Activated naive CD4-positive, alpha-beta T cell treated with anti-CD3 and anti-CD28 coated beads for 36 hours (primary cell): ENCODE results near the gene IL12RB2. TPM values are rescaled to one million over a fixed set of nuclear protein-coding genes. Genes with fewer than 3 reads are reported as not detected.
"Not testable (repeated sequence)": the region's sequence is repeated elsewhere in the genome, so short reads cannot be mapped to it uniquely, and the experiment has no call there.

Experiments used
- CTCF ChIA-PET: fragments of 350-600 bp; sonication (Branson Sonifier 250); formaldehyde crosslinking; loops from one replicate; lab custom pipeline; 2021; ENCODE audit warnings: antibody characterized with exemption; lab: Charles Lee
- DNase-seq: peaks from one replicate; pipeline ENCODE4 v3.0.0-alpha.2; 2020
- H3K27ac Mint-ChIP-seq: one replicate; pipeline ENCODE4 v1.8.0; 2021; ENCODE audit warnings: mild to moderate bottlenecking, mixed read lengths
- H3K27me3 Mint-ChIP-seq: one replicate; pipeline ENCODE4 v1.8.0; 2021; ENCODE audit warnings: low read depth, mixed read lengths
- H3K36me3 Mint-ChIP-seq: one replicate; pipeline ENCODE4 v1.8.0; 2021; ENCODE audit warnings: low read depth, mixed read lengths
- H3K4me1 Mint-ChIP-seq: one replicate; pipeline ENCODE4 v1.8.0; 2021; ENCODE audit warnings: low read depth, mixed read lengths
- H3K4me3 Mint-ChIP-seq: one replicate; pipeline ENCODE4 v1.8.0; 2021; ENCODE audit warnings: mild to moderate bottlenecking, moderate library complexity, mixed read lengths
- H3K9me3 Mint-ChIP-seq: one replicate; pipeline ENCODE4 v1.8.0; 2021; ENCODE audit warnings: mixed read lengths
- intact Hi-C: fragments of 100-400 bp; cut with micrococcal nuclease; formaldehyde crosslinking; loops from one replicate; pipeline ENCODE4 v1.15.1; 2023
- total RNA-seq, 2 experiments: library from RNA; stranded (reverse); gene quantifications; one replicate each; pipeline ENCODE4 v1.2.3, GENCODE V29; 2021

The IL12RB2 gene
- total RNA-seq, 2 experiments from 2014 or later = 76.5 to 82.9 TPM

DNA sequence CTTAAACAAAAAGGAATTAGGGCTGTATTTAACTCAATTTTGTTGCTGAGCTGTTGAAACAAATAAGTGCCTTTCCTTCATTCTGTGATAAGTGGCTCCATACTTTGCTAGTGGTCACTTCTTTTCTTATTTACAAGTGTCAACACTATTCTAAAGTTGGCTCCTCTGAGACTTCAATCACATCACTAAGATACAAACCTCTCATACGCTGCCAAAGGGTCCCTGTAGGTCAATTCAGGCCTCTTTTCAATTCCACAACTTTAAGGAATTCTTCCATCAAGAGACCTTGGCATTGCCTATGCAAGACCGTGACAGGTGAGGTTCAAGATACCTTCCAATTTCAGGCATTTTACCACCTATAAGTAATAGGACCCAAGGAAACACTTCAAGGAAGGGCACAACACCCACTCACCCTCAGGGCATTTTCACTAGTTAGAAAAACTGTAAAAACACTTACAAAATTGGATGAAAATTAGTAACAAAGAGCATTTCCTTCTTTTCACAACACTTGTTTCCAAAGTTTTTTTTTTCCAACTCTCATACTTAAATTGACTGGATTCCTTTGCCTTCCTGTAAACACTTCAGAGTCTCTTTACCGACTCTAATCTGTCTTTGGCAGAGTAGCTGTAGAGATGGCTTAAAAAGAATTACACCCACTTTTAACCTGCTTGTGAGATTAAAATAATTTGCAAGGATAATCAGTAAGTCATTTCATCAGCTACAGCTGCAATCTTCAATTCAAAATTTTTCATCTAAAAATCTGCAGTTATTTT is 98.0 kb downstream of the IL12RB2 start:
- H3K27ac Mint-ChIP-seq = peak overlapping the region; percentile 71
- intact Hi-C loops = loop anchor here (1.0 kb wide), 1 partner anchor 10 kb away; no protein-coding TSS in a partner anchor

DNA sequence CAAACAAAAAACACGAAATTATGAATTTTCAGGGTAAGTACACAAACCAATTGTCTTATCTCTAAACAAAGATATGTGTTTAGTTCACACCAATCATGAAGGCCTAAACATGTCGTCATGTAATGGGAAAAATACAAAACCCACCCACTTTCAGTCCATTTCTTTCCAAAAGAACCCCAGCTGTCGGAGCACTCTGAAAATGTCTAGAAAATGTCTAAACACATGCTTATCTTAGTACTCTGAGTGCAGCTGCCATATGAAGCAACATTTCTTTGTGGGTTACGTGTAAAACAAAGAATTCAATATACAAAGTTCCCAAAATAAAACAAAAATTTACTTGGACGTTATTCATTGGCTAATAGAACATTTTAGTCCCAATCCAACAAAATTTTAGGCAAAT is 99.8 kb downstream of the IL12RB2 start:
- intact Hi-C loops = no loop called here
- CTCF ChIA-PET = no interaction called here

More for the DNA sequence above, 98.0 kb downstream of the IL12RB2 start:
- Mint-ChIP-seq H3K4me1 (peaks cover 15% of the 10 kb centered on the region), H3K9me3 (no peaks in the 10 kb centered on the region), H3K4me3 (no peak overlapping the region), H3K36me3 (peaks cover 19% of the 10 kb centered on the region), H3K27me3 (no peaks in the 10 kb centered on the region)
- no peak for DNase-seq
- CTCF ChIA-PET = interaction anchor here (0.6 to 1.3 kb wide), 2 partner anchors 192 to 194 kb away, joined by 4 read pairs; no protein-coding TSS in a partner anchor

DNA sequence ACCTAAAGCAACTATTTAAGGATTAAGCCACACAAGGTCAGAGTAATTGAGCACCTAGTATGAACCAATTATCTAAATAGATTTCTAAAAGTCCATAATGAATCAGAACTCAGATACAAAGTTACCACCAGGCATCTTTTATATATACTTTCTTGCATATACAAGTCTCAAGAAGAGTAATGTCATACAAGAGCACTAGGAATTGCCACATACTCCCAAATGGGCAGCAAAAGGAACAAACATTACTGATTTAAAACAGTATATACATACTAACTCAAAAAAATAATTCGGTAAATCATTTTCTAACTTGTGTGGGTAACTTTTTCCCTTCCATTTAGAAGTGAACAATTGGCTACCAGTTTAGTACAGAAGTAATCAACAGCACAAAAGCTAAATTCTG is 100.5 kb downstream of the IL12RB2 start:
- DNase-seq = no peak
- no peaks in the 10 kb centered on the region for H3K9me3 Mint-ChIP-seq
- peaks cover 22% of the 10 kb centered on the region for H3K4me1 Mint-ChIP-seq
- H3K27ac Mint-ChIP-seq = peak overlapping the region; percentile 78
- intact Hi-C loops = no loop called here
- no peak overlapping the region for H3K4me3 Mint-ChIP-seq
- peaks cover 27% of the 10 kb centered on the region for H3K36me3 Mint-ChIP-seq
- CTCF ChIA-PET = interaction anchor here (0.6 to 1.2 kb wide), 3 partner anchors 10 to 149 kb away, joined by 3 to 4 read pairs (median 3); no protein-coding TSS in a partner anchor
- no peaks in the 10 kb centered on the region for H3K27me3 Mint-ChIP-seq

More for the DNA sequence above, 99.8 kb downstream of the IL12RB2 start:
- no peak for DNase-seq
- peaks cover 24% of the 10 kb centered on the region for H3K36me3 Mint-ChIP-seq
- H3K9me3 Mint-ChIP-seq = no peaks in the 10 kb centered on the region
- peak overlapping the region; percentile 78 for H3K27ac Mint-ChIP-seq
- no peaks in the 10 kb centered on the region for H3K27me3 Mint-ChIP-seq
- H3K4me1 Mint-ChIP-seq = peaks cover 20% of the 10 kb centered on the region
- H3K4me3 Mint-ChIP-seq = no peak overlapping the region

DNA sequence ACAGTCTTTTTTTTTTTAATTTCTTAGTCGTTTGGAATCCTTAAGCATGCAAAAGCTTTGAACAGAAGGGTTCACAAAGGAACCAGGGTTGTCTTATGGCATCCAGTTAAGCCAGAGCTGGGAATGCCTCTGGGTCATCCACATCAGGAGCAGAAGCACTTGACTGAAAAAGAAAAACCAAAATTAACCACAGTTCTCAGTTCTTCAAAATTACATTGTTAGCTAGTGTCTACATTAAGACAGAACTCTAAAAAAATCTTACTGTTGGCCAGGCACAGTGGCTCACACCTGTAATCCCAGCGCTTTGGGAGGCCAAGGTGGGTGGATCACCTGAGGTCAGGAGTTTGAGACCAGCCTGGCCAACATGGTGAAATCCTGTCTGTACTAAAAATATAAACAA is 105.4 kb downstream of the IL12RB2 start:
- H3K27ac Mint-ChIP-seq, H3K27me3 Mint-ChIP-seq, DNase-seq, intact Hi-C loops, H3K9me3 Mint-ChIP-seq, H3K4me3 Mint-ChIP-seq: not testable (repeated sequence)
- H3K36me3 Mint-ChIP-seq = peaks cover 68% of the 10 kb centered on the region
- H3K4me1 Mint-ChIP-seq = peaks cover 57% of the 10 kb centered on the region
- CTCF ChIA-PET = interaction anchor here (1.8 kb wide), 1 partner anchor 87 kb away, joined by 5 read pairs; no protein-coding TSS in a partner anchor

DNA sequence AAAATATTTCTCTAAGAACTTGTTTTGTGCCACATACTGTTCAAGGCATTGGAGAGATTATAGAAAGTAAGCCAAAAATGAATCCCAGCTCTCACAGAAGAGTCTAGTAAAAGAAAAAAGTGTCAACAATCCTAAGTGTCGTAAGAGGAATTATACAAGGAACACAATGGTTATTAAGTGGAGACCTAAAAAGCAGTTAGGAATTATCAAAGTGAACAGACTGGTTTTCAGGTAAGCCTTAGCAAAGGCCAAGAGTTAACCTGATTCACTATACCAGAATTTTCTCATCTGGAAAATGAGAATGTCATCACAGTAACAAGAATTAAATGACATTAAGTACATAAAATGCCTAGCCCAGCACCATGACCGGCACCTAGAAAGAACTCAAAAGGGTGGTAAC is 106.9 kb downstream of the IL12RB2 start:
- intact Hi-C loops = no loop called here
- H3K4me1 Mint-ChIP-seq = peaks cover 67% of the 10 kb centered on the region
- no peaks in the 10 kb centered on the region for H3K9me3 Mint-ChIP-seq
- CTCF ChIA-PET = no interaction called here
- H3K36me3 Mint-ChIP-seq = peaks cover 73% of the 10 kb centered on the region
- H3K27ac Mint-ChIP-seq = peak overlapping the region; percentile 72
- no peak for DNase-seq
- H3K4me3 Mint-ChIP-seq = no peak overlapping the region
- no peaks in the 10 kb centered on the region for H3K27me3 Mint-ChIP-seq

DNA sequence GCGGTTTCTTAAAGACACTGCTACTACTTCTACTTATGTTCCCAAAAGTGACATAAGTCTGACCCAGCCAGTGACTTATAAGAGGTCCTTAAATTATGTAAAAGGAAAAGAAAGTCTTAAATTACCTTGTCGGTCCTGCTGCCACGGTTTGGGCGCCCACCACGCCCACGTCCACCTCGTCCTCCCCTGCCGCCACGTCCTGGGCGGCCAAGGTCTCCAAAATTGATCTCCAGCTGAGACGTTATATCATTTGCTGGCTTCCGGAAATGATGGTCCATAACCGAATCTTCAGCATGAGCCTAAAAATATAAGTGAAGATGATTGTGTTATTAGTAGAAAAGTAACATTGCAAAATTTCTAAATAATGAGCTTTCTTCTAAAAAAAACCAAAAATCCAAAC is 107.4 kb downstream of the IL12RB2 start:
- DNase-seq = no peak
- Mint-ChIP-seq H3K27ac (peak overlapping the region; percentile 72), H3K4me1 (peaks cover 70% of the 10 kb centered on the region), H3K36me3 (peaks cover 75% of the 10 kb centered on the region), H3K27me3 (no peaks in the 10 kb centered on the region), H3K9me3 (no peaks in the 10 kb centered on the region), H3K4me3 (no peak overlapping the region)
- intact Hi-C loops = loop anchor here (1.0 kb wide), 1 partner anchor 9 kb away; no protein-coding TSS in a partner anchor
- CTCF ChIA-PET = no interaction called here

DNA sequence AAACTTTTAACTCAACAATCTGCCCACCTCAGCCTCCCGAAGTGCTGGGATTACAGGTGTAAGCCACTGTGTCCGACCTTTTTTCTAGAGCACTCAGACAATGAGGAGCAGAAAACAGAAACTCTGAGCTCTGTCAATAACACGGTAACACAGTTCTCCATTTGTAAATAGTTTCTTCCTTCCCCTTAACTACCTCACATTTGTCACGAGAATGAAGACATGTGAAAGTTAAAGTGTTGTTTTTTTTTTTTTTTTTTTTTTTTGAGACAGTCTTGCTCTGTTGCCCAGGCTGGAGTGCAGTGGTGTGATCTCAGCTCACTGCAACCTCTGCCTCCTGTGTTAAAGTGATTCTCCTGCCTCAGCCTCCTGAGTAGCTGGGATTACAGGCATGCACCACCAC is 110.1 kb downstream of the IL12RB2 start:
- peaks cover 78% of the 10 kb centered on the region for H3K4me1 Mint-ChIP-seq
- H3K27ac Mint-ChIP-seq = peak overlapping the region; percentile 65
- H3K36me3 Mint-ChIP-seq = peaks cover 86% of the 10 kb centered on the region
- DNase-seq, intact Hi-C loops, CTCF ChIA-PET, H3K27me3 Mint-ChIP-seq, H3K9me3 Mint-ChIP-seq: not testable (repeated sequence)
- peak overlapping the region; percentile 12 for H3K4me3 Mint-ChIP-seq

DNA sequence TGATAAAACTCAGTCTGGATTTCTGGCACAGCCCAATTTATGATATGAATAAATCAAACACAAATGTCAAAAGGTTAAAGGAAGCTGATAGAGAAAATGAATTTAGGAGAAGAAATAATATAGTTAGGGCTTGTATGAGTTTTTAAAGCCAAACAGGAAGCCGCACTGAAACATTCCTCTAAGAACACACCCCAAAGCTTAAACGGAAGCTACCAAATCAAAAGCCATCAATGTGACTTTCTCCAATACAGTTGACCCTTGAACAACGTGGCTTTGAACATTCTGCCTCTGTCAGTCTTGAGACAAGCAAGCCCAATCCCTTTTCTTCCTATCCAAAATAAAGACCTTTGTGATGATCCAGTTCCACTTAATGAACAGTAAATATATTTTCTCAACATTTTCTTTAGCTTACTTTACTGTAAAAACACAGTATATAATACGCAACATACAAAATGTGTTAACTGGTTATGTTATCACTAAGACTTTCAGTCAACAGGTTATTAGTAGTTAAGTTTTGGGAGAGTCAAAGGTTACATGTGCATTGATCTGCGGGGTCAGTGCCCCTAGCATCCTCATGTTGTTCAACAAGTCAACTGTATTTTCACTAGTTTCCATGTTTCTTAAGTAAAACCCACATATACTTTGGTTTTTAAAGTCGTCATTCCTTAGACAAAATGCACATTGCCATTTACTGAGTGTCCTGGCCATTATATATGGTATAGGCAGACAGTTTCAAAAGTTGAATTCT is 111.3 kb downstream of the IL12RB2 start:
- CTCF ChIA-PET = interaction anchor here (0.5 to 1.0 kb wide), 4 partner anchors 10 to 433 kb away, joined by 3 to 5 read pairs (median 4); no protein-coding TSS in a partner anchor
- H3K4me1 Mint-ChIP-seq = peaks cover 85% of the 10 kb centered on the region
- no peak for DNase-seq
- no peaks in the 10 kb centered on the region for H3K9me3 Mint-ChIP-seq
- intact Hi-C loops = loop anchor here (1.0 kb wide), 1 partner anchor 9 kb away; no protein-coding TSS in a partner anchor
- peaks cover 89% of the 10 kb centered on the region for H3K36me3 Mint-ChIP-seq
- no peak overlapping the region for H3K4me3 Mint-ChIP-seq
- H3K27me3 Mint-ChIP-seq = no peaks in the 10 kb centered on the region
- H3K27ac Mint-ChIP-seq = peak overlapping the region; percentile 72

DNA sequence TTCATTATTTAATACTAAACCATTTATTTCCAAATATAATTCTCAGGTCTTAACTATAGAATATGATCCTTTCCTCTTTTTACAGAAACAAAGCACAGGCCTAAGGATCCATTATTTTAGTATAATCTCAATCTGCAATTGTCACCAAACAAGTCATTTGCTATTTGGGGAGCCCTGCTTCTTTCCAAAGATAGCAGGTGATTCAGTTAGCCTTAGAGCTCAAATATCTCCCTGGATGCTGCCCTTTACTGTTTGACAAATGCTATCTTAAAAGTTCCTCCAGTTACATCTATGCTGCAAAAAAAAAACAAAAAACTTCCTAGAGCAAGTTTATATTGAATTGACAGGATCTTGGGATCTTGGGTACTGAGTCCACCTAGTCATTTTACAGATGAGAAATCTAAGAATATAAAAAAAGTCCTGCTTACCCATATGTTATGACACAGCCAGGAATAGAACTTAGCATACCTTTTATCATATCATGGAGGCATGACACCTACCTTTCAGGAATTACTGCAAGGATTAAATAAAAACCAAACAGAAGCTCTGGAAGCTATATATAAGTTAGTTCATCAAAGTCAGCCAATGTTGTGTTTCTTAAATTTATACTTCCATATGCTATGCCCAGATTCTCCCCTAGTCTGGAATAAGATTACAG is 113.3 kb downstream of the IL12RB2 start:
- no peaks in the 10 kb centered on the region for H3K9me3 Mint-ChIP-seq
- H3K36me3 Mint-ChIP-seq = peaks cover 88% of the 10 kb centered on the region
- H3K4me3 Mint-ChIP-seq = no peak overlapping the region
- H3K27me3 Mint-ChIP-seq = no peaks in the 10 kb centered on the region
- peak overlapping the region; percentile 72 for H3K27ac Mint-ChIP-seq
- CTCF ChIA-PET = no interaction called here
- peaks cover 85% of the 10 kb centered on the region for H3K4me1 Mint-ChIP-seq
- no peak for DNase-seq
- intact Hi-C loops = loop anchor here (5.0 kb wide), 2 partner anchors 424 to 439 kb away; no protein-coding TSS in a partner anchor

DNA sequence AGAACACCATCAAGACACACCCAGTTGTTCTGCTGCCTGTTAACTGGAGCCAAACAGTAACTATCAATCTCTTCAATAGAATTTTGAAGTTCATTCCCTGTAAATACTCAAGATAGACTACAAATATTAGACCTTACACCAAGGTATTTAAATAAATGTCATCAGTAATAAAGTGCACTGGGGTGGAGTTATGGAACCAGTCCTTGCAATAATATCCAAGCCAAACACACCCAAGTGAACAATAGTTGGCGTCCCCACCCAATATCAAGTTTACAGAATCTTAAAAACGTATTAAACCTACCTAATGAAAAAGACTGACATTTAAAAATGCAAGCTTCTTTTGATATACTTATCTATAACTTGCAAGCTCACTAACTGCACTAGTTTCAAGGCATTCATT is 119.8 kb downstream of the IL12RB2 start:
- peaks cover 49% of the 10 kb centered on the region for H3K4me1 Mint-ChIP-seq
- CTCF ChIA-PET = interaction anchor here (1.1 to 3.6 kb wide), 3 partner anchors 64 to 215 kb away, joined by 3 to 19 read pairs (median 19); no protein-coding TSS in a partner anchor
- no peak for DNase-seq
- peaks cover 71% of the 10 kb centered on the region for H3K36me3 Mint-ChIP-seq
- no peaks in the 10 kb centered on the region for H3K27me3 Mint-ChIP-seq
- intact Hi-C loops = no loop called here
- peak overlapping the region; percentile 97 for H3K4me3 Mint-ChIP-seq
- peak overlapping the region; percentile 98 for H3K27ac Mint-ChIP-seq
- no peaks in the 10 kb centered on the region for H3K9me3 Mint-ChIP-seq

DNA sequence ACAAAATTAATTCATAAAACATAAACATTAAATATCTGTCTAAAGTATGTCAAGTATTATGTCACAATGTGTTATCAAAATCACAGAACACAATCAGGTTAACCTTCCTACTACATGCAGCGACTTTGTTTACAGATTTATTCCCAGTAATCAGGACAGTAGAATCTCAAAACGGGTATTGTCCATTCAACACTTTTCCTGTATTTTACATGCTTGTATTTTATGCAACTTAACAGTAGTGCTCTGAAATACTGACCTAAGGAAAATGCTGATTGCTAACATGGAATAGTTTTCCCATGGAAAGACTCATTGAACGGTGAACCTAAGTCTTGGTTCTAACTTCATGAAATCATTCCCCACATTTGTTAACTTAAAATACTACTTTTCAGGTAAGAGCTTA is 120.3 kb downstream of the IL12RB2 start:
- no peak for DNase-seq

More for the DNA sequence above, 120.3 kb downstream of the IL12RB2 start:
- intact Hi-C loops = loop anchor here (1.0 kb wide), 1 partner anchor 9 kb away; no protein-coding TSS in a partner anchor
- H3K27me3 Mint-ChIP-seq = no peaks in the 10 kb centered on the region
- peak overlapping the region; percentile 98 for H3K27ac Mint-ChIP-seq
- H3K4me1 Mint-ChIP-seq = peaks cover 47% of the 10 kb centered on the region
- CTCF ChIA-PET = interaction anchor here (0.6 to 3.6 kb wide), 4 partner anchors 27 to 215 kb away, joined by 3 to 19 read pairs (median 11); no protein-coding TSS in a partner anchor
- H3K9me3 Mint-ChIP-seq = no peaks in the 10 kb centered on the region
- peak overlapping the region; percentile 97 for H3K4me3 Mint-ChIP-seq
- peaks cover 66% of the 10 kb centered on the region for H3K36me3 Mint-ChIP-seq
